ENCODE data around the gene CHD8.
"Not testable (repeated sequence)": the region's sequence is repeated elsewhere in the genome, so short reads cannot be mapped to it uniquely, and the experiment has no call there.

The CHD8 gene, protein sequence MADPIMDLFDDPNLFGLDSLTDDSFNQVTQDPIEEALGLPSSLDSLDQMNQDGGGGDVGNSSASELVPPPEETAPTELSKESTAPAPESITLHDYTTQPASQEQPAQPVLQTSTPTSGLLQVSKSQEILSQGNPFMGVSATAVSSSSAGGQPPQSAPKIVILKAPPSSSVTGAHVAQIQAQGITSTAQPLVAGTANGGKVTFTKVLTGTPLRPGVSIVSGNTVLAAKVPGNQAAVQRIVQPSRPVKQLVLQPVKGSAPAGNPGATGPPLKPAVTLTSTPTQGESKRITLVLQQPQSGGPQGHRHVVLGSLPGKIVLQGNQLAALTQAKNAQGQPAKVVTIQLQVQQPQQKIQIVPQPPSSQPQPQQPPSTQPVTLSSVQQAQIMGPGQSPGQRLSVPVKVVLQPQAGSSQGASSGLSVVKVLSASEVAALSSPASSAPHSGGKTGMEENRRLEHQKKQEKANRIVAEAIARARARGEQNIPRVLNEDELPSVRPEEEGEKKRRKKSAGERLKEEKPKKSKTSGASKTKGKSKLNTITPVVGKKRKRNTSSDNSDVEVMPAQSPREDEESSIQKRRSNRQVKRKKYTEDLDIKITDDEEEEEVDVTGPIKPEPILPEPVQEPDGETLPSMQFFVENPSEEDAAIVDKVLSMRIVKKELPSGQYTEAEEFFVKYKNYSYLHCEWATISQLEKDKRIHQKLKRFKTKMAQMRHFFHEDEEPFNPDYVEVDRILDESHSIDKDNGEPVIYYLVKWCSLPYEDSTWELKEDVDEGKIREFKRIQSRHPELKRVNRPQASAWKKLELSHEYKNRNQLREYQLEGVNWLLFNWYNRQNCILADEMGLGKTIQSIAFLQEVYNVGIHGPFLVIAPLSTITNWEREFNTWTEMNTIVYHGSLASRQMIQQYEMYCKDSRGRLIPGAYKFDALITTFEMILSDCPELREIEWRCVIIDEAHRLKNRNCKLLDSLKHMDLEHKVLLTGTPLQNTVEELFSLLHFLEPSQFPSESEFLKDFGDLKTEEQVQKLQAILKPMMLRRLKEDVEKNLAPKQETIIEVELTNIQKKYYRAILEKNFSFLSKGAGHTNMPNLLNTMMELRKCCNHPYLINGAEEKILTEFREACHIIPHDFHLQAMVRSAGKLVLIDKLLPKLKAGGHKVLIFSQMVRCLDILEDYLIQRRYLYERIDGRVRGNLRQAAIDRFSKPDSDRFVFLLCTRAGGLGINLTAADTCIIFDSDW (N-terminal part only)

GRCh38 chr14:21455912-21456667 lies at the start of gene CHD8:
Gene CHD8, minus strand, starts transcription at chr14:21456123. Its CDS starts 24,480 bp downstream, at chr14:21431643.
- DNase-seq (ENCODE audit: low spot score): peak; percentile 95

- no peak for DNase-seq (ENCODE audit: low spot score)
These were observed 49.2 kb upstream of the CHD8 start for GRCh38 chr14:21505012-21505553.

DNA sequence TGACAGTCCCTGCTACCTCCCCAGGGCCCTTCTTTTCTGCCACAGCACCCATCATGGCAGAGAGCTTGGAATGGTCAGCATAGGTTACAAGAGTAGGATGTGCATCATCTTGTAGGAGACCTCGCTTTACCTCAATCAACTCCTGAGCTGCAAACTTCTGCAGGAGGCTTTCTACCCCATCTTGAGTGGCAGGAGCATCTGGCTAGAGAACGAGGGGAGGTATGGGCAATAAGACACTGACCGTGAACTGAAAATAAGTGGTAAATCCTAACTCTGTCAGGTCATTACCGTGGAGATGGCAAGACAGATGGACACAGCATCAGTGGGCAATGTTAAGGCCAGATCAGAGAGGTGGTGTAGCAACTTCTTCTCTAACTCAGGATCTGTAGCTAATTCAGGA lies 47.5 kb upstream of the CHD8 start:
- no peak for DNase-seq (ENCODE audit: low spot score)

DNA sequence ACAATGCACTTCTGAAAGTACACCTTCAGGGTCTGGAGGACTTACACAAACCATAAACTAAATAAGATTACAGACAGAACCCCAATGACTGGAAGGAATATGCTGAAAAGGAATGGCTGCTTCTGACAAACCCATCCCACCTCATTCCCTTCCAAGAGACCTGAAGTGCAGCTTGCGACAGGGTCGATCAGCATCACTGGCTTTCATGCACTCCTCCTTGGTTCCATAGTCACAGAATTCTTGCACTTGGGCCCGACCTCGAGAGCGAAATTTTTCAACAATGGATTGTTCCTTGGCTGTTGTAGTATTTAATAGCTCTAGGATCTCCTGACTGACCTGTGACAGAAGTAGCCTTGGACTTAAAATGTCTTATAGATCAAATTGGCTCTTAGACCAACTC lies 45.6 kb upstream of the CHD8 start:
- DNase-seq (ENCODE audit: low spot score): no peak

- peak; percentile 40 for DNase-seq (ENCODE audit: low spot score)
These were observed 42.9 kb upstream of the CHD8 start for GRCh38 chr14:21498540-21499526.

- no peak for DNase-seq (ENCODE audit: low spot score)
These were observed 40.5 kb upstream of the CHD8 start for GRCh38 chr14:21496453-21496852.

DNA sequence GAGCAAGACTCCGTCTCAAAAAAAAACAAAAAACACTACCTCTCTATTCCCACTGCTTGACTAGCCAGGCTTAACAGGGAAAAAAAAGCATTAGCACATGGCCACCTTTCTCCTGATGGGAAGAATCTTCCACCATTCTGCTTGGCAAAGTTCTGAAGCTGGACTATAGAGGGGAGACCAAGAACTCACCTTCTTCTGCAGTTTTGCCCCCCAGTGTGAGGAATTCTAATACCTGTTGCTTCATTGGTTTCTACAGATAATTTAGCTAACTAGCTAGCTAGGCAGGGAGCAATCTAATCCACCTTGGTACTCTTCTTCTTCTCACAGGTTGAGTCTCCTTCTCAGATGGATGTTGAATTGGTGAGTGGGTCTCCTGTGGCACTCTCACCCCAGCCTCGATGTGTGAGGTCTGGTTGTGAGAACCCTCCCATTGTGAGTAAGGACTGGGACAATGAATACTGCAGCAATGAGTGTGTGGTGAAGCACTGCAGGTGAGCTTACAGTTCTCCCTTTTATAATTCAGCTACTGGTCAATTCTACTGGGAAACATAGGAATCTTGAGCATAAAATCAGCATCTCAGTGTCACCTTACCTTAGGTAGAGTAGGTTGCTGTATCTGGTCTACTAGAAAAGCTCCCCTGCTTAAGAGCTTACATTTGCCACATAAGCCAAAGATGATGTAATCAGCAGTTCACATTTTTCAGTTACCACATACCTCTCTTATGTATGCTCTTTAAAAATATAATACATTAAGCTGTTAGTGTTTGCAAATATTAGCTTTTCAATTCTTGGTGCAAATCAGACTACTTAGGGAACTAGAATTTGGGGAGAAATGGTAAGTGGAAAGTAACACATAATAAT lies 39.2 kb upstream of the CHD8 start:
- no peak for DNase-seq (ENCODE audit: low spot score)

DNA sequence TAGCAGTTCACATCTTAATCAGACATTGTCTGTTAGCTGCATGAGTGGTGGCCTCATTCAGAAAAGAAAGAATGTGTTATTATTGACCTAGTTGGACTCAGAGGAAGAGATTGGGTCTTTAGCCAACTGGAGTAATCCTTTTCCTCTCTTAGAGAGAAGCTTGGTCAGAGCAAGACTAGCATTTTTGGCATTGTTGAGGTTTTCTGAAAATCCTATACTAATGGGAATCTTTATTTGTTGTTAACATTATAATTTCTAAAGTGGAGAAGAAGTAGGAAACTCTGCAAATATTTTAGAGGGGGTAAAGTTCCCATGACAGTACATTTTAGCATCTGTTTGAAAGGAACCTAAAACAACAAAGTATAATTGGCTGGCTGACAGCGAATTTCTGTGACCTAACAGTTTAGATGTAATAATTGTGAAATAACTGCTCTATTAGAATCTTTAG lies 30.7 kb upstream of the CHD8 start:
- DNase-seq (ENCODE audit: low spot score): no peak

GRCh38 chr14:21476925-21477681 lies 21.2 kb upstream of the CHD8 start, which contains the start of the genes RAB2B and TOX4:
Gene RAB2B, minus strand, starts transcription at chr14:21476959. Its CDS starts 87 bp downstream, at chr14:21476872.
Gene TOX4, plus strand, starts transcription at chr14:21477195. Its CDS starts 84 bp downstream, at chr14:21477279.
- peak; percentile 84 for DNase-seq (ENCODE audit: low spot score)

GRCh38 chr14:21476523-21476924 lies 20.6 kb upstream of the CHD8 start:
- DNase-seq (ENCODE audit: low spot score): peak; percentile 58

GRCh38 chr14:21475767-21476522 lies 20.0 kb upstream of the CHD8 start:
- DNase-seq (ENCODE audit: low spot score): peak; percentile 11

- no peak for DNase-seq (ENCODE audit: low spot score)
These were observed 11.7 kb upstream of the CHD8 start for GRCh38 chr14:21467616-21468015.

- DNase-seq (ENCODE audit: low spot score): no peak
These were observed 371 bp downstream of the CHD8 start for GRCh38 chr14:21455592-21455911.

GRCh38 chr14:21454843-21455544 lies 929 bp downstream of the CHD8 start:
- DNase-seq (ENCODE audit: low spot score): no peak

DNA sequence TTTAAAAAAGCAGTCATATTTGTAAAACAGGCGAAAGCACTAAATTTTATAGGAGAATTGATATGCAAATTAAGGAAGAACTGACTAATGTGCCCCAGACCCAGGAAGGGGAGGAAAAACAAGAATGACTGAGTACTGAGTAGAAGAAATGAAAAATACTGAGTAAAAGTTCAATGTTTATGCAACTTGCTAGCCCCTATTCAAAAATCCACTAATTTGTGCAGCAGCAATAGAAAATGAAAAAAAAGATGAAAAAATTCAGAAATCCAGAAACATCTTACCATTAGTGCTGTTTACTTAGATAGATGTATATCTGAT lies 6.1 kb downstream of the CHD8 start:
- DNase-seq (ENCODE audit: low spot score): no peak

DNA sequence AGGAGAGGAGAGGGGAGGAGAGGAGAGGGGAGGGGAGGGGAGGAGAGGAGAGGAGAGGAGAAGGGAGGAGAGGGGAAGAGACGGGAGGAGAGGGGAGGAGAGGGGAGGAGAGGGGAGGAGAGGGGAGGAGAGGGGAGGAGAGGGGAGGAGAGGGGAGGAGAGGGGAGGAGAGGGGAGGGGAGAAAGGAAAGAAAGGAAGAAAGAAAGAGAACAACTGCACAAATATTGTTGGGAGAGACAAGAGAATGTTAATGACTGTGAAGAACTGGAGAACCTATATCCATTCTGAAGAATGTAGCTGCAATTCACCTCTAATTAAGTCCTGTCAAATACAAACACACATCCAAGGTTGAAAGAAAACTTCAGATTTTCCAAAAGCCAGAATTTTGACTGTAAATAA lies 13.3 kb downstream of the CHD8 start:
- DNase-seq (ENCODE audit: low spot score): not testable (repeated sequence)

DNA sequence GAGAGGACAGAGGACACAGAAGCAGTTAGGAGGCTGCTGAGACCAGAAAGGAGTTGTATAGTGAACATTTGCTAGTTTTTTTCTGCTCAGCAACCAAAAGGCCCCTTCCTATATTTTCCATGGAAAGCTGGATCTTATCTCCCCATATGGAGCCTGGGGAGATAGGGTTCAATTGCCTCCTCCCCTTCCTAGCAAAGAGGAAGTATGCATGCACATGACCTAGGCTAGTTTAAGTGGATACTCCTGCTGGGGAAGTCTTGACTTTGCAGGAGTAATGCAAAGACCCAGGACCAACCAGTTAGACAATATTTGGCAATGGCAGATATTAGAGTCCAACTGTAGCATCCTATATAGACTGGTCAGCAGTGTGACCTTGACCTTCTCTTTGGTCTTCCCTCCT lies 15.1 kb downstream of the CHD8 start:
- no peak for DNase-seq (ENCODE audit: low spot score)

Data from HuH-7 (cell line).